Inferior parietal cortex (tissue), 1 donor: ENCODE measurements around the gene NCAN.
"Not testable (repeated sequence)": the region's sequence is repeated elsewhere in the genome, so short reads cannot be mapped to it uniquely, and the experiment has no call there.

ENCODE experiments used
- DNase-seq: peaks from one replicate; pipeline ENCODE4 v3.0.0-alpha.2; 2016; ENCODE audit errors: extremely low spot score

NCAN gene

GRCh38 chr19:19193926-19194325, 17.8 kb upstream of the NCAN start:
- no peak for DNase-seq

DNA sequence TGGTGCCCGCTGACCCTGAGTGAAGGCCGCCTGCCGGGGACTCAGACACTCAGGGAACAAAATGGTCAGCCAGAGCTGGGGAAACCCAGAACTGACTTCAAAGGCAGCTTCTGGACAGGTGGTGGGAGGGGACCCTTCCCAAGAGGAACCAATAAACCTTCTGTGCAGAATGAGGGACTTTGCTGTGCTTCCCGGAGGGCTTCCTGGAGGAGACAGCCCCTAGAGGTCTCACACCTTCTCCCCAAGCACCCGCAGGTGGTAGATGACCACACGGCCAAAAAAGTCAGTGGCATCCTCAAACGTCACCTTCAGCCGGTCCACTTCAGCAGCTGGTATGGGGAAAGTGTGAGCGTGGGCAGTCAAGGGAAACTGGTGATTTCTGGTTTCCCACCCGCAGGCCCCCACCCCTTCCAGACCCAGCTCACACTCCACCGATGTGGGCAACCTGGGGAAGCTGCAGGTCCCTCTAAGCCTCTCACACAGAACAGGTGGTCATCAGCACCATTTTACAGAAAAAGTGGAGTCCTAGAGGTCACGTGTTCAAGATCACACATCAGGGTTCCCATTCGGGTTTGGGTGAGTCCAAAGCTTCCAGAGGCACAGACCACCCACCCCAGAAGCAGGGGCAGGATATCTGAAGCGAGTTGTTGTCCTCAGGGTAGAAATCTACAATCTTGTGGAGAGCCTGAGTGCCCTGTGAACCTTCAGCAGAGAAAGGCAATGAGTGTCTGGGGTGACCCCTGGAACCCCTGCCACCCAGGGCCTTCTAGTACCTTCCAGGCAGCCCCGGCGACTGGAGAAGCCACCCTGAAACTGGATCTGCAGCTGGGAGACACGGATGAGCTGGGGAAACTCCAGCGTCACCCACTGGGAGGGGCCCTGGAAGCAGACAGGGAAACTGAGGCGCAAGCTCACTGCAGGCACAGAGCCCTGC, 9.8 kb upstream of the NCAN start:
- no peak for DNase-seq

DNA sequence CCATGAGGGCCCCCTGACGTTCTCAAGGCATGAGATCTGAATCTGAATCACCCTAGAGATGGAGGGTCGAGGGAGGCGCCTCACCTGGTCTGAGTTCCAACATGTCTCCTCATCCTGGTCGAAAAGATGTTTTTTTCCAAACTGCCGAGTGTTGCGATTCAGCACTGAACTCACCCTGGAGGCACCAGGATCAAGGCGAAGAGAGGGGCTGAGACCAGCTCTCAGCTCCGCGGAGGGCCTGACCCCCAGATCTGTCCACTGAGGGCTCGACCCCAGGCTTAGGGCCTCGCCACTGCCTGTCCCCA, 9.1 kb upstream of the NCAN start:
- DNase-seq, result no peak

DNA sequence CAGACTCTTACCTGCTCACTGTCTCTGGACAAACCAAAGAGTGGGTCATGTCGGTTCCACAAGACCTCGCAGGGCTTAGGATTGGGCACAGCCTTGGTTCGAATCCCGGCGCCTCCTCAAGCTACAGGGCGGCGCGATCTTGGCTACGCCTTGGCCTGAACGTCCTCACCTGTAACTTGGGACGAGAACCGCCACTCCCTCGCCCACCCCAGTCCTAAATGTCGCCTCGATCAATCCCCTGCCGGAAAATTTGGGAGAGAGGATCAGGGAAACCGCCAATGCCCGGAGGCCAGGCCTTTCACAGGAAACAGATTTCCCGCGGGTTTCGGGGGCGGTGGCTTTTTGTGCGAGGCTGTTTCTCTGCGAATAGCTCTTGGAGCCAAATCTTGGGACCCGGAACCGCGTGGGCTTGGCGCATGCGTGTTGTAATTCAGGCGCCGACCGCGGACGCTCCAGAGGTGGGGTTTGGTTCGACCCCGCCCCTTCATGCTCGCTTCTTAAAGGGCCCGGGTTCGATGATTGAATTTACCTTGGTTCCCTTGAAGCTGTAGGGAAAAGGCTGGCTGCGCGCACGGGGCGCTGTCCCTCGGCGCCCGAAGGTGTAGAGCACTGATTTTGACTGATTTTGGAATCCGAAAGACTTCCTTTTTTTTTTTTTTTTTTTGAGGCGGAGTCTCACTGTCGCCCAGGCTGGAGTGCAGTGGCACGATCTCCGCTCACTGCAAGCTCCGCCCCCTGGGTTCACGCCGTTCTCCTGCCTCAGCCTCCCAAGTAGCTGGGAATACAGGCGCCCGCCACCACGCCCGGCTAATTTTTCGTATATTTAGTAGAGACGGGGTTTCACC, 8.5 kb upstream of the NCAN start, which contains the start of gene NR2C2AP:
TSS of gene NR2C2AP (minus strand) at position 403 of the 845 bp plus-strand sequence. CDS start at position 49, 354 bp downstream.
- peak; percentile 92 for DNase-seq

DNA sequence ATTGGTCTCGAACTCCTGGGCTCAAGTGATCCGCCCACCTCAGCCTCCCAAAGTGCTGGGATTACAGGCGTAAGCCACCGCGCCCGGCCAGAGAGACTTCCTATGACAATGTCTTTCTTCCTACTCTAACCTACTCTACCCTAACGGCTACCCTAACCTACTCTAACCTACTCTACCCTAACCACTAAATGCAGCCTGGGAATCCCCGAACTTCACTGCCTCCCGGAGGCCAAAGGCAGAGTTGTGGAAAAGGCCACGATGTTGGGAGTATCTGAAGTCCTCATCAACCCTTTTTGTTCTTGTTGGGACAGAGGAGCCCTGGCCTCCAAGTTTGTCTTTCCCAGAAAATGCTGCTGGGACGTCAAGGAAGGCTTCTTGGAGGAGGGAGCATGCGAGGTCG, 7.6 kb upstream of the NCAN start:
- no peak for DNase-seq

GRCh38 chr19:19205416-19206410, 6.0 kb upstream of the NCAN start:
- DNase-seq, result no peak

GRCh38 chr19:19206938-19207337, 4.8 kb upstream of the NCAN start:
- no peak for DNase-seq

- DNase-seq, result no peak
Observed at GRCh38 chr19:19207637-19208572, 3.9 kb upstream of the NCAN start.

GRCh38 chr19:19209372-19209771, 2.4 kb upstream of the NCAN start:
- no peak for DNase-seq

GRCh38 chr19:19212916-19213315, 1.2 kb downstream of the NCAN start:
- DNase-seq, result no peak

- DNase-seq, result no peak
Observed at GRCh38 chr19:19213426-19214158, 1.8 kb downstream of the NCAN start.

GRCh38 chr19:19214159-19214490, 2.4 kb downstream of the NCAN start:
- DNase-seq, result no peak

- no peak for DNase-seq
Observed at GRCh38 chr19:19214892-19215291, 3.1 kb downstream of the NCAN start.

DNA sequence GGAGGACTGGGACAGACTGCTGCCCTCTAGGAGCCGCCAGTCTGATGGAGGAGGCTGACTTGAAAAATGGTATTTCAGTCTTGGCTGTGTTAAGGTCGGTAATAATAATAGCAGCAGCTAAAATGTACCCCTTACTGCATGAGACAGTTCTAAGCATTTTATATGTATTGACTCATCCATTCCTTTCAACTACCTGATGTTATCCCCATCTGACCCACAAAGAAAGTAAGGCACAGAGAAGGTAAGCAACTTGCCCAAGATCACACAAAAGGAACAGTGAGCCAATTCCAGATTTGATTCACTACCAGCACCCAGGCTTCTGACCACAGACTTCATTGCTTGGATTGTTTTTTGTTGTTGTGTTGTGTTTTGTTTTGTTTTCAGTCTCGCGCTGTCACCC, 4.0 kb downstream of the NCAN start:
- DNase-seq, result no peak

- DNase-seq, result no peak
Observed at GRCh38 chr19:19217099-19217498, 5.3 kb downstream of the NCAN start.

DNA sequence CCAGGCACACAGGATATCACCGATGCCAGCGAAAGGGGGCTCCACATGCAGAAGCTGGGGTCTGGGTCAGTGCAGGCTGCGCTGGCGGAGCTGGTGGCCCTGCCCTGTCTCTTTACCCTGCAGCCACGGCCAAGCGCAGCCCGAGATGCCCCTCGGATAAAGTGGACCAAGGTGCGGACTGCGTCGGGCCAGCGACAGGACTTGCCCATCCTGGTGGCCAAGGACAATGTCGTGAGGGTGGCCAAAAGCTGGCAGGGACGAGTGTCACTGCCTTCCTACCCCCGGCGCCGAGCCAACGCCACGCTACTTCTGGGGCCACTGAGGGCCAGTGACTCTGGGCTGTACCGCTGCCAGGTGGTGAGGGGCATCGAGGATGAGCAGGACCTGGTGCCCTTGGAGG, 7.2 kb downstream of the NCAN start:
- DNase-seq, result no peak

GRCh38 chr19:19221000-19221399, 9.2 kb downstream of the NCAN start:
- not testable (repeated sequence) for DNase-seq

GRCh38 chr19:19223060-19223459, 11.3 kb downstream of the NCAN start:
- DNase-seq, result no peak

DNA sequence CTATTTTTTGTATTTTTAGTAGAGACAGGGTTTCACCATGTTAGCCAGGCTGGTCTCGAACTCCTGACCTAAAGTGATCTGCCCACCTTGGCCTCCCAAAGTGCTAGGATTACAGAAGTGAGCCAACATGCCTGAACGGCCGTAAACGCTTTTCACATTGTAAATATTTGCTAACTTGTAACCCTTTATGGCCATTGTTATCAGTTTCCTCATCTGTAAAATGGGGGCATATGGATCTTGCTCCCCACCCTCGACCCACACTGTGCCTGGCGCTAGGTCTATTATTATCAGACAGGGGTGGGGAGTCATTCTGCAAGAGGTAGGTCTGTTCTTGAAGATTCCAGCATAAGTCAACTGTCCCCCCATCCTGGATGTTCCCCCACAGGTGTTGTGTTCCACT, 11.9 kb downstream of the NCAN start:
- DNase-seq, result no peak
